Measurements from ENCODE around the gene IGSF1.
"Not testable (repeated sequence)": the region's sequence is repeated elsewhere in the genome, so short reads cannot be mapped to it uniquely, and the experiment has no call there.

IGSF1 gene

GRCh38 chrX:131271826-131272225, 17.3 kb downstream of the IGSF1 start:
- DNase-seq: no peak

- no peak for DNase-seq
These were observed 17.8 kb downstream of the IGSF1 start for GRCh38 chrX:131271274-131271673.

- DNase-seq: no peak
These were observed 19.0 kb downstream of the IGSF1 start for GRCh38 chrX:131270080-131270479.

GRCh38 chrX:131264665-131265064, 24.4 kb downstream of the IGSF1 start:
- no peak for DNase-seq

GRCh38 chrX:131264053-131264452, 25.1 kb downstream of the IGSF1 start:
- DNase-seq: no peak

- DNase-seq: peak; percentile 4
These were observed 26.1 kb downstream of the IGSF1 start for GRCh38 chrX:131262738-131263679.

- DNase-seq: no peak
These were observed 26.9 kb downstream of the IGSF1 start for GRCh38 chrX:131262200-131262599.

- no peak for DNase-seq
These were observed 31.7 kb downstream of the IGSF1 start for GRCh38 chrX:131257367-131257766.

GRCh38 chrX:131250984-131251738, 37.9 kb downstream of the IGSF1 start:
- DNase-seq: not testable (repeated sequence)

GRCh38 chrX:131239057-131239456, 50.0 kb downstream of the IGSF1 start:
- peak; percentile 8 for DNase-seq

- DNase-seq: no peak
These were observed 51.7 kb downstream of the IGSF1 start for GRCh38 chrX:131237363-131237762.

GRCh38 chrX:131235768-131236545, 53.1 kb downstream of the IGSF1 start:
- DNase-seq: no peak

- DNase-seq: no peak
These were observed 61.5 kb downstream of the IGSF1 start for GRCh38 chrX:131227608-131228007.

GRCh38 chrX:131226591-131226990, 62.5 kb downstream of the IGSF1 start:
- no peak for DNase-seq

- no peak for DNase-seq
These were observed 64.0 kb downstream of the IGSF1 start for GRCh38 chrX:131225078-131225477.
